Prostate gland (tissue), 2 donors: Measurements from ENCODE around the gene TTC1.

Experiments used
- POLR2A ChIP-seq: fragments of 450-650 bp; IDR thresholded peaks from one replicate; pipeline ENCODE4 v1.6.1; 2016; ENCODE audit warnings: antibody characterized with exemption, mild to moderate bottlenecking
- POLR2AphosphoS5 ChIP-seq: sonication (generic); formaldehyde crosslinking; IDR thresholded peaks from one replicate; pipeline ENCODE4 v1.6.1; 2017; ENCODE audit warnings: antibody characterized with exemption
- TF ChIP-seq, protein P1 (sequence below), 4 experiments: fragments of 200-600 bp in 2 of 4; fragments of 450-650 bp in 2 of 4; sonication (generic) in 2 of 4; IDR thresholded peaks; 1 replicate in 3 of 4; 2 replicates in 1 of 4; pipeline ENCODE4 v1.5.1; 2016 to 2019; ENCODE audit warnings: antibody characterized with exemption in 4 of 4, mild to moderate bottlenecking in 2 of 4, moderate library complexity in 2 of 4

GRCh38 chr5:160083501-160083900 lies 74.6 kb downstream of the TTC1 start:
- TF ChIP-seq POLR2AphosphoS5 (no peak), POLR2A (no peak)
- TF ChIP-seq, protein P1, sequence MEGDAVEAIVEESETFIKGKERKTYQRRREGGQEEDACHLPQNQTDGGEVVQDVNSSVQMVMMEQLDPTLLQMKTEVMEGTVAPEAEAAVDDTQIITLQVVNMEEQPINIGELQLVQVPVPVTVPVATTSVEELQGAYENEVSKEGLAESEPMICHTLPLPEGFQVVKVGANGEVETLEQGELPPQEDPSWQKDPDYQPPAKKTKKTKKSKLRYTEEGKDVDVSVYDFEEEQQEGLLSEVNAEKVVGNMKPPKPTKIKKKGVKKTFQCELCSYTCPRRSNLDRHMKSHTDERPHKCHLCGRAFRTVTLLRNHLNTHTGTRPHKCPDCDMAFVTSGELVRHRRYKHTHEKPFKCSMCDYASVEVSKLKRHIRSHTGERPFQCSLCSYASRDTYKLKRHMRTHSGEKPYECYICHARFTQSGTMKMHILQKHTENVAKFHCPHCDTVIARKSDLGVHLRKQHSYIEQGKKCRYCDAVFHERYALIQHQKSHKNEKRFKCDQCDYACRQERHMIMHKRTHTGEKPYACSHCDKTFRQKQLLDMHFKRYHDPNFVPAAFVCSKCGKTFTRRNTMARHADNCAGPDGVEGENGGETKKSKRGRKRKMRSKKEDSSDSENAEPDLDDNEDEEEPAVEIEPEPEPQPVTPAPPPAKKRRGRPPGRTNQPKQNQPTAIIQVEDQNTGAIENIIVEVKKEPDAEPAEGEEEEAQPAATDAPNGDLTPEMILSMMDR (IDR thresholded peaks at IDR 0.05) = no peak
